Muscle layer of colon (tissue), 2 donors: ENCODE data around the gene SCART1.
"Not testable (repeated sequence)": the region's sequence is repeated elsewhere in the genome, so short reads cannot be mapped to it uniquely, and the experiment has no call there.

Experiments
- H3K27ac ChIP-seq: one replicate; pipeline ENCODE4 v1.7.0; 2013; ENCODE audit warnings: low read depth, mild to moderate bottlenecking, low read length, moderate library complexity
- H3K27me3 ChIP-seq, 2 donors: one replicate each; pipeline ENCODE4 v1.7.0; 2013; ENCODE audit warnings: low read length in 2 of 2, mild to moderate bottlenecking in 2 of 2; ENCODE audit not compliant: insufficient read depth in 2 of 2, control insufficient read depth in 1 of 2
- H3K36me3 ChIP-seq: one replicate; pipeline ENCODE4 v1.7.0; 2013; ENCODE audit warnings: mild to moderate bottlenecking, low read length; ENCODE audit not compliant: insufficient read depth
- H3K4me1 ChIP-seq: one replicate; pipeline ENCODE4 v1.7.0; 2013; ENCODE audit warnings: mild to moderate bottlenecking, low read length; ENCODE audit not compliant: insufficient read depth
- H3K4me3 ChIP-seq, 2 donors: one replicate each; pipeline ENCODE4 v1.7.0; 2013; ENCODE audit warnings: low read length in 2 of 2, low read depth in 1 of 2, mild to moderate bottlenecking in 1 of 2, moderate library complexity in 1 of 2
- H3K9ac ChIP-seq: one replicate; pipeline ENCODE4 v1.7.0; 2013; ENCODE audit warnings: low read length
- H3K9me3 ChIP-seq: one replicate; pipeline ENCODE4 v1.7.0; 2013; ENCODE audit warnings: mild to moderate bottlenecking, low read length
- donor health status: abdominal sarcoma.
- donor health status: Adenocarcinoma of cecum.

The SCART1 gene

GRCh38 chr10:133439517-133440461, 14.0 kb upstream of the SCART1 start:
- no peaks in the 10 kb centered on the region for H3K9me3 ChIP-seq
- no peaks in the 10 kb centered on the region for H3K36me3 ChIP-seq
- no peak overlapping the region for H3K9ac ChIP-seq
- no peak overlapping the region for H3K4me3 ChIP-seq
- H3K27me3 ChIP-seq, result no peaks in the 10 kb centered on the region
- no peaks in the 10 kb centered on the region for H3K4me1 ChIP-seq
- no peak overlapping the region for H3K27ac ChIP-seq

GRCh38 chr10:133440633-133441285, 13.0 kb upstream of the SCART1 start:
- no peaks in the 10 kb centered on the region for H3K27me3 ChIP-seq
- no peak overlapping the region for H3K9ac ChIP-seq
- no peaks in the 10 kb centered on the region for H3K36me3 ChIP-seq
- no peak overlapping the region for H3K4me3 ChIP-seq
- H3K4me1 ChIP-seq, result no peaks in the 10 kb centered on the region
- no peak overlapping the region for H3K27ac ChIP-seq
- H3K9me3 ChIP-seq, result no peaks in the 10 kb centered on the region

- H3K27me3 ChIP-seq, H3K9ac ChIP-seq, H3K9me3 ChIP-seq, H3K36me3 ChIP-seq, H3K4me3 ChIP-seq, H3K27ac ChIP-seq, H3K4me1 ChIP-seq: not testable (repeated sequence)
These were observed 12.4 kb upstream of the SCART1 start for GRCh38 chr10:133441356-133441755.

- Histone ChIP-seq H3K9me3 (no peaks in the 10 kb centered on the region), H3K4me3 (no peak overlapping the region), H3K4me1 (no peaks in the 10 kb centered on the region), H3K27me3 (no peaks in the 10 kb centered on the region), H3K27ac (no peak overlapping the region), H3K9ac (no peak overlapping the region), H3K36me3 (no peaks in the 10 kb centered on the region)
These were observed 12.0 kb upstream of the SCART1 start for GRCh38 chr10:133441780-133442179.

- H3K36me3 ChIP-seq, result no peaks in the 10 kb centered on the region
- no peaks in the 10 kb centered on the region for H3K27me3 ChIP-seq
- no peak overlapping the region for H3K27ac ChIP-seq
- H3K9me3 ChIP-seq, result no peaks in the 10 kb centered on the region
- H3K4me1 ChIP-seq, result no peaks in the 10 kb centered on the region
- no peak overlapping the region for H3K9ac ChIP-seq
- H3K4me3 ChIP-seq, result no peak overlapping the region
These were observed 11.4 kb upstream of the SCART1 start for GRCh38 chr10:133442191-133442966.

GRCh38 chr10:133442967-133443924, 10.5 kb upstream of the SCART1 start:
- H3K4me1 ChIP-seq, result no peaks in the 10 kb centered on the region
- H3K27me3 ChIP-seq, result no peaks in the 10 kb centered on the region
- no peak overlapping the region for H3K4me3 ChIP-seq
- no peak overlapping the region for H3K27ac ChIP-seq
- H3K9me3 ChIP-seq, result peaks cover 3% of the 10 kb centered on the region
- H3K36me3 ChIP-seq, result no peaks in the 10 kb centered on the region
- no peak overlapping the region for H3K9ac ChIP-seq

- Histone ChIP-seq H3K4me1 (no peaks in the 10 kb centered on the region), H3K9me3 (peaks cover 9% of the 10 kb centered on the region), H3K4me3 (no peak overlapping the region), H3K36me3 (no peaks in the 10 kb centered on the region), H3K9ac (no peak overlapping the region), H3K27me3 (no peaks in the 10 kb centered on the region), H3K27ac (no peak overlapping the region)
These were observed 9.1 kb upstream of the SCART1 start for GRCh38 chr10:133444342-133445267.

- Histone ChIP-seq H3K9me3 (peaks cover 9% of the 10 kb centered on the region), H3K4me1 (no peaks in the 10 kb centered on the region), H3K36me3 (no peaks in the 10 kb centered on the region), H3K27ac (no peak overlapping the region), H3K4me3 (no peak overlapping the region), H3K27me3 (no peaks in the 10 kb centered on the region), H3K9ac (no peak overlapping the region)
These were observed 8.4 kb upstream of the SCART1 start for GRCh38 chr10:133445268-133445732.

GRCh38 chr10:133445751-133446708, 7.7 kb upstream of the SCART1 start:
- no peak overlapping the region for H3K27ac ChIP-seq
- no peak overlapping the region for H3K9ac ChIP-seq
- no peak overlapping the region for H3K4me3 ChIP-seq
- peaks cover 9% of the 10 kb centered on the region for H3K9me3 ChIP-seq
- no peaks in the 10 kb centered on the region for H3K4me1 ChIP-seq
- no peaks in the 10 kb centered on the region for H3K36me3 ChIP-seq
- no peaks in the 10 kb centered on the region for H3K27me3 ChIP-seq
